Central memory CD4-positive, alpha-beta T cell (primary cell): ENCODE measurements around the gene SPATA16.
"Not testable (repeated sequence)": the region's sequence is repeated elsewhere in the genome, so short reads cannot be mapped to it uniquely, and the experiment has no call there.

ENCODE experiments used
- DNase-seq: peaks from one replicate; pipeline ENCODE4 v3.0.0; 2022

SPATA16 gene

DNA sequence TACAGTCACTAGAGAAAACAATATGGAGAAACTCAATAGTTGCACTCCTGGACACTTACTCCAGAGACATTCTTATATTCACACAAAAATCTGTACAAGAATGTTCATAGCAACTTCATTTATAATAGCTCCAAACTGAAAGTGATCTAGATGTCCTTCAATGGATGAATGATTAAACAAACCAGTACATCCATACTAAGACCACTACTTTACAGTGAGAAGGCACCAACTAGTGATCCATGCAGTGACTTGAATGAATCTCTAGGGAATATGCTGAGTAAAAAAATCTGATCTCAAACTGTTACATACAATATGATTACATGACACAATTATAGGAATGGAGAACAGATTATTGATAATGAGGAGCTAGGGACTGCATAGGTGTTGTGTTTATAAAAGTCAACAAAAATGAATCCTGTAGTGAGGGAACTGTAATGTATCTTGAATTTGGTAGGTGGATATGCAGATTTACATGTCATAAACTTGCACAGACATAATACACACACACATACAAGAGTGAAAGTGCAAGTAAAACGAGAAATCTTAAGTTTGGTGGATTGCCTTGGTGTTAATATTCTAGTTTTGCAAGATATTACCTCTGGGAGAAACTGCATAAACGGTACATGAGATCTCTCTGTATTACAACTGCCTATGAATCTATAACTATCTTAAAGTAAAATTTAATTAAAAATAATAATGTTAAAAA, 85.7 kb downstream of the SPATA16 start:
- no peak for DNase-seq

DNA sequence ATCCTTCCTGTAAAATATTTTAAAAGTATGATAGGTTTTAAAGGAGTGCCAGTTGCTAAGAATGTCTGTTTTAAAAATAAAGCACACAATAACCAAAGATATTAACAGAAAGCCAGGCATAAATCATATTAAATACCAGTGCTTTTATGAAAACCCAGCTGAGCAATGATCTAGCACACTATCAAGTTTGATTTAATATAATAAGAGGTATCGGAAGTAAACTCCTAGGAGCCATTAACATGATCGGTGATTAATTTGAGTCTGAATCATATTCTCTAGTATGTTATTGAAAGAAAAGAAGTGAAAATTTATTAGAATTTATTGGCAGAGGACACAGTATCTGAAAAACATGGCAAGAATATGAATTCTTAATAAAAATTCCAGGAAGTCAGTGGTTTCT, 91.7 kb downstream of the SPATA16 start:
- DNase-seq = no peak

DNA sequence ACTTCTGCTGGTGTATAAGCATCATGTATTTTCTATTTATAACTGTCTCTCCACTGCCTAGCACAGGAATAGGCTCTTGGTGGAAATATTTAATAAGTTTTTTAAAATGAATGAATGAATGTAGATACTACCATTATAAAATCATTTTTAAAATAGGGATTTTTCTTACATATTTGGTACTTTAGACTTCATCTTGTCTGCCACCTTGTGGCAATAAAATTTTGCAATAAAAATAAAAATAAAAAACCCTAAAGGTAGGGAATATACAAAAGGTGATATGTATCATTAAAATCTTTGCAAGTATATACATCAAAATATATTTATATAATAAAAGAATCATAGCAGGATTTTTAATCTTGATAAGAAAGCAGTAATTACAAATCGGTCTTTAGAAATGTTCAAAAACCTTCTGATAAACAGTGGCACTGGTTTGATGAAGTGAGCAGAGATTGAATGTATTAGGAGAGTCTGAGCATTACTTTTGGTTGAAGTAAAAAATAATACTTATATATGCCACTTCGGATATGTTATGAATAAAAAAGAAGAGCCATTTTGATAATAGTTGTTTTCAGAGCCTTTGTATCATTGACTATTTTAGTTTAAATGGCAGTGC, 95.2 kb downstream of the SPATA16 start:
- DNase-seq = no peak

DNA sequence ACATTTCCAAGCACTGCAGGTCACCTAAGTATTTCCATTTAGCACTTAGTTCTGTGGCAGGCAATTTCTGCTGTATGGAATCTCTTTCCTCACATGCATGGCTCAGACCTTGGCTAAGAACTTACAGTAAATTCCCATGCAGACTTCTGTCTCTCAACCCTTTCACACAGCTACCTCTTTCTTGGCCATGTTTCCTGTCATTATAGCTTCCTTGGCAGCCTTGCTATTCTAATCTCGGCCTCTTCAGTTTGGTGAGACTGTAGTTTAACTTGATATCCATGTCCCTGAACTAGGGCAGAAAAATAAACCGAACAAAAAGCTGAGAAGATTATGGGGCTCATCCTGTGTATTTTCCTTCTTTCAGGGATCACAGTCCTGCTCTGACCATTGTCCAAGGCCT, 96.0 kb downstream of the SPATA16 start:
- no peak for DNase-seq

DNA sequence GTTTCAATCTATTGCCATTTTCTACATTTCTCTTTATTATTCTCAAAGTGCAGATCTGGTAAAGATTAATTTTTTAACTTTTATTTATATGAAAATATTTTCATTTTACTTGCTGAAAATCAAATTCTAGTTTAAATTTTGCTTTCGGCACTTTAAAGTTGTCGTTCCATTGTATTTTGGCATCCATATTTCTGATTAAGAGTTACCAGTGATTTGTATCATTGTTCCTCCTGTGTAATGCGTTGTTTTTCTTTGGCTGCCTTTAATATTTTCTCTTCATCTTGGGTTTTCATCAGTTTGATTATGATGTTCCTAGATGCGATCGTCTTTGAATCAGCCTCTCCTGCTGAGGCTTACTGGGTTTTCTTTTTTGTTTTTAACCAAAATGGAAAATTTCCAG, 97.3 kb downstream of the SPATA16 start:
- DNase-seq = no peak

DNA sequence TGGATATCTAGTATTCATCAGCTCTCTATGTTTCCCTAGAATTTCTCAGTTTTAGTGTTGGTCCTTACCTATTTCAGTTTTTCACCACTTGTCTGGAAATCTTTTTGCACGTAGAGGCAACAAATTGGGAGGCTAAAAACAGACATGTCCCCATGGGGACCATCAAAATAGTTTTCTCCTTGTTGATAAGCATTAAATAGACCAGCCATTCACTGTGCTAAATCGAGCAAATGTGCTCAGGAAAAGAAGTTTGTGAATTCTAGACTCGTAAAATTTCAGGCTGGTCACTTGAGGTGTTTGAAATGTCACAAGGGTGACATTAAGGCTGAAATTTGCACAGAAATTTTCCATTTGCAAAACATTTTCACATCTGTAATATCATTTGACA, 102.6 kb downstream of the SPATA16 start:
- no peak for DNase-seq

DNA sequence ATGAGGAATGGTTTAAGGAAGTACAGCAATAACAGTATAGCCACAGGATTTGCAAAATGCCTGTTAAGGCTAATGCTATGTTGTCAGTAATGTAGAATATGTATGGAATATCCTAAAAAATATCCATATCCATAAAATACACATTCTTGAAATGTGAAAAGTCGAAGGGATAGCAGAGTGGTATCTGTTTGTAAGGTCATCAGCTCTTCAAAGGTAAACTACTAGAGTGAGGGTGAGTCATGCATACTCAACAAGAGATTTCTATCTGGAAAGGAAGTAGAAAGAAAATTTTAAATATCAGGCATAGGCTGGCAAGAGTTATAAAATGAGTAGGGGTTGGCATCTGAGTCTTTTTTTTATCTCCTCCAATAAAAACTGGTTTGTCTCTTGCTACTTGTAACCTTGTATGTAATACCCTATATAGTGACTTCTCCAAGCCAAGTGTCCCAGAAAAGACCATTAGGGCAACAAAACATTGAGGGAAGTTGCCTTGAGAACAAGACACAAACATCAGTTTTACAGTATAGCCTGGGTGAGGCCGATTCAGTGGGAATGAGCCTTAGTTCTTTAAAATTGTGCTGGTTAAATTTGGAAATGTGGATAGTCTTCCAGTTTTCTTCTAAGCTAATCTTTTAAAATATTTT, 103.1 kb downstream of the SPATA16 start:
- DNase-seq = no peak

DNA sequence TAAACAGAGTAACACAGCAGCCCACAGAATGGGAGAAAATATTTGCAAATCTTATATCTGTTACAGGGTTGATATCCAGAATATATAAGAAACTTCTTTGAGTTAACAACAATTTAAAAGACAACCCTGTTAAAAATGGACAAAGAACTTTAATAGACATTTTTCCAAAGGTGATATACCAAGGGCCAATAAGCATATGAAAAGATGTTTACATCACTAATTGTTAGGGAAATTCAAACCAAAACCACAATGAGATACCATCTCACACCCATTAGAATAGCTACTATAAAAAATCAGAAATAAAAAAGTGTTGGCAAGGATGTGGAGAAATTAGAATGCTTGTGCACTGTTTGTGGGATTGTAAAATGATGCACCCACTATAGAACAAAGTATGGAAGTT, 110.8 kb downstream of the SPATA16 start:
- no peak for DNase-seq

DNA sequence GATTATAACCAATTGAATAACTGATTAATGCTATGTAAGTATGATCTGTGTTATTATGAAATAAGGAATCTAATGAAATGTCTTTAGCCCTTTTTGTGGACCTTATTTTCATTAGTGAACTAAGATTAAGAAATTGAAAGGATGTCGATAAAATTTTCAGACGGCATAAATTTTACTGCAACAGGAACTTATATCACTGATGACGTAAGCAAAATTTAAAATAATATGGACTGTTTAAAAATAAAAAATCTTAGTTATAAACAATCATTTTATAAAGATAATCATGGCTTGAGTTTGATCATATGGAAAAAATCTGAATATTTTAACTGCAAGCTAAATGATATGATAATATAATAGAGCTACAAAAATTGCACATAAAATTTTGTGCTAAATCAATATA, 112.7 kb downstream of the SPATA16 start:
- DNase-seq = no peak

DNA sequence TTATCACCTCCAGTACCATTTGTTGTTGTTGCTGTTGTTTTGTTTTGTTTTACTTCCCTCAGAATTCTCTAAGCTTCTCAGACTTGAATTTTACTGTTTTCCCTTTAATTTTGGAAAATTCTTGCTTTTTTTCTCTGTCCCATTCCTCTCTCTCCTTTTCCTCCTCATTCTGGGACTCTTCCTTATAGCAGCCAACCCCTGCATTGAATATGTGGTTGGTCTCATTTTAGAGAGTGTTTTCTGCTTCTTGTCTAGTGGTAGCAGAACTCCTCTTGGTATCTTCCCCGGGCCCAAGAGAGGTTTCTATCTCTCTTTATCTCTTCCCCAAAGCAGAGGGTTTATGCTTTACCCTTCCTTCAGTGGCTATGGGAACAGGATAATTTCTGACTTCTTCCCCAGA, 113.6 kb downstream of the SPATA16 start:
- no peak for DNase-seq

DNA sequence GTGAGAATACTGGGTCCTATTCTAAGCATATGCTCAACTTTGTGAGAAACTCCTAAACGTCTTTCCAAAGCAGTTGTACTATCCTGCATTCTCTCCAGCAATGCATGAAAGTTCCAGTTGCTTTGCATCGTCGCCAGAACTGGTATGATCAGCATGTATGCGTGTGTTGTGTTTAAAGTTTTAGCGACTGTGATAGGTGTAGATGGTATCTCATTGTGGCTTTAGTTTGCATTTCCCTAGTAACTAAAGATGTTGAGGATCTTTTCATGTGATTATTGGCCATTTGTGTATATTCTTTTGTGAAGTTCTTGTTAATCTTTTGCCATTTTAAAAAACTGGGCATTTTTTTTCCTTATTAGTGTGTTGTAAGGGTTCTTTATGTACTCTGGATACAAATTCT, 115.1 kb downstream of the SPATA16 start:
- no peak for DNase-seq

DNA sequence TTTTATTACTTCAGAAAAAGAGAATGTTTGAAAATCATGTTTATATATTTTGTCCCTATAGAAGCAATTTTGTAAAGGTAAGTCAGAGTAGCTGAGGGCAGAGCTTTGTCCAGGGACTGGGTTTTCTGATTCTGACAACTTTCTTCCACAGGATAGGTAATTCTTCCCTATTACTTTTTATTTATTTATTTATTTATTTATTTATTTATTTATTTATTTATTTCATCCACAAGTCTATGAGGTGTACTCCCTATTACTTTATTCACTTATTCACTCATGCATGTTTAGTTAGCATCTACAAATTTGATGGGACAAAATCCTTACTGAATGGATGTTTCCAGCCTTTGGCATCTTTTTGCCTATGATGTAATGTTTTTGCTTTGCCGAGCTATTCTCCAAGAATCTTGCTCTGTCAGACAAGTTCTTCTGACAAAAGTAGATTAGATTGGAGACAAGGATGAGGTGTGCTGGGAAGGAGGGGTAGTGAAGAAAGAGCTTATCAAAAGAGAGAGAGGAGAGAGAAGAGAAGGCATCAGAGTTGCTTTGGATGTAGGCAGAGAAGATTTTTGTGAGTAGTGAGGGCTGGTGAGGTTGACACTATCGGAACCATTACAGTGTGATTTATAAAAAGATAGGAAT, 119.4 kb downstream of the SPATA16 start:
- DNase-seq = no peak

DNA sequence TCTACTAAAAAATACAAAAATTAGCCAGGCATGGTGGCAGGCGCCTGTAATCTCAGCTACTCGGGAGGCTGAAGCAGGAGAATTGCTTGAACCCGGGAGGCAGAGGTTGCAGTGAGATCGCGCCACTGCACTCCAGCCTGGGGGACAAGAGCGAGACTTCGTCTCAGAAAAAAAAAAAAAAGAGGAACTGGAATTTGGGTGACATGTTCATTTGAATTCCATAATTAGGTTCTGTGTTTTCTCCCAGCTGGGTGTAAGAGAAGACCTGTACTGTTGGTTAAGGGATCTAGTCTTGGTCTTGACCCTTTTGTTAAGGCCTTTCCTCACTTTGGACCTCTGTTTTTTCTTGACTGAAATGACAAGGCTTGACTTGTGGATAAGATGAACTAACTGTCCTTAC, 120.9 kb downstream of the SPATA16 start:
- not testable (repeated sequence) for DNase-seq

DNA sequence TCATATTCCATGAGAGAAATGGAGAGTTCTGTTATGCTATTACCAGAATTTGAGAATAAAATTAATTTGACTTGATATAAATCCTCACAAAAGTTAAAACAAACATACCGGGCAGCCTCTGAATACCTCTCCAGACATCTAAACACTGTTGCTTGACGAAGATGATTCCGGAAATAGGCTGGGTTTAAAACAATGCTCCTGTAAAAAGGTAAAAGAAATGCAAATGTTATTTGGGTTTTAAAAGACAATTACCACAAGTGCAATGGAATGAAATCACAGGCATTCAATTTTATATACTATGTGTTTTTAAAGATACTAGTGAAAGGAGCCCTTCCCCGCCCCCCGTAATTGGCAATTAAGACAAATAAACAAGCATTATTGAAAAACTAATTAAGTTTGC, 121.7 kb downstream of the SPATA16 start:
- DNase-seq = no peak

DNA sequence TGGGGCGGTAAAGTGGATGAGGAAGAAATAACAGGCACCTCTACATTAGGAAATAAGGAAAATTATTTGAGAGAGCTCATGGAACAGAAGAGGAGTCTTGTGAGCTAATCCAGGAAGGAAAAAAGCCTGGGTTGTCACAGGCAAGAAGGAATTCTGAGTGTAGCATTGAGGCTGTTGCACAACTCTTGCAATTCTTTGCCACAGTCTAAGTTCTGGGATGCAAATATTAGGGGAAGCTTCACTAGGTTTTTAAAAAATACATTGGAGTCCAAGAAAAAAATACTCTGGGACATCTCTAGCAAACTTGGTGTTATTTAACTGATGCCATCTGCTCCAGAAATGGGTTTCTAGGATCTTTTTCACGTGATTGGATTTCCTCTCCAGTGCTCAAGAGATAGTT, 122.3 kb downstream of the SPATA16 start:
- DNase-seq = no peak

DNA sequence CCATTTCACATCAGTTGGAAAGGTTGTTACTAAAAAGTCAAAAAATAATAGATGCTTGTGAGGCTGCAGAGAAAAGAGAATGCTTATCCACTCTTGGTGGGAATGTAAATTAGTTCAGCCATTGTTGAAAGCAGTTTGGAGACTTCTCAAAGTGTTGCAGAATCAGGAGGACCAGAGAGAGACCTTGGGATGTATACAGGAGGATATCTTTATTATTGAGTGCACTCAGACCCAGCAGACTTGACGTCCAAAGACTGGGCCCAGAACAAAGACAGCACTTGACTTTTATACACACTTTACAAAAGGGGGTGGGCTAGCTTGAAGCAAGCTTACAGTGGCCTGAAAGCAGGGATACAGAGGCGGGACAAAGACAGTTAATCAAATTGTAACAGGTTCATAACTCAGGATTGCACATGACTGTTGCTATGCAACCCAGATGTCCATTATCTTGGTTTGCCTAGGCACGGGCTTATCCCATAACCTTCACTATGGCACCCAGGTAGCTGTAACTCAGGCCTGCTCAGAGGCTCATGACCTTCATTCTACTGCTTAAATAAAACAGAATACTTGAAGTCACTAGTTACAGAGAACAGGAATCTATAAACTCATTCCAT, 127.7 kb downstream of the SPATA16 start:
- DNase-seq = no peak

DNA sequence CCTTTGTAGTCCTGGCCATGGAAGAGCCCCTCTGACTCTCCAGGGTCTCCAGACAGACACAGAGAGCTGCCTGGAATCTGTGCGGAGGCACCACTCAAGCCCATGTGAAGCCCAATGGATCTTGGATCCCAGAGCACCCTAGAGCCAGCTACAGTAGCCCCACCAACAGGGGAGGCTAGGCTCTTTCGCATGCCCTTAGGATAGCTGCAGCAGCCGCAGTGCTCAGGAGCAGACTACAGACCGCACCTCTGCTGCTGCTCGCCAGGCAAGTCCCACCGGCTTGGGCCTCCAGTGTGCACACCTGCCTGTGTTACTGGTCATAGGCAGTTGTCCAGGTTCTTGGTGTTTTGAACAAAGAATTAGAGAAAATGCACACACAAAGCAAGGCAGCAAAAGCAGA, 131.6 kb downstream of the SPATA16 start:
- no peak for DNase-seq

DNA sequence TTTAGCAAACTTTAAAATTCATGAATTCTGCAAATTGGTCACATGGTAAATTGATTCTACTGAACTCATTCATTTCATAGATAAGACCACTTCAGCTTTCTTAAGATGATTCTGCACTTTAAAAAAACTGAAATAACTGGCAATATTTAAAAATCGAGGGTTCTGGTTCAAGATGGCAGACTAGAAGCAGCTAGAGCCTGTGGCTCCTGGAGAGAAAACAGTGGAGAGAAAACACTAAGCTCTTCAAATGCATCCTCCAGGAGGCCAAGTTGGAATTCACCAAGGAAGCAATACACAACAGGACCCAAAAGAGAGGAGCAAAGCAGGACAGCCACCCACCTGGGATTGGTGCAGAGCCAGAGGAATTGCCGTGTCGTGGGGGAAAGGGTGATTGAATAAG, 132.1 kb downstream of the SPATA16 start:
- DNase-seq = no peak

DNA sequence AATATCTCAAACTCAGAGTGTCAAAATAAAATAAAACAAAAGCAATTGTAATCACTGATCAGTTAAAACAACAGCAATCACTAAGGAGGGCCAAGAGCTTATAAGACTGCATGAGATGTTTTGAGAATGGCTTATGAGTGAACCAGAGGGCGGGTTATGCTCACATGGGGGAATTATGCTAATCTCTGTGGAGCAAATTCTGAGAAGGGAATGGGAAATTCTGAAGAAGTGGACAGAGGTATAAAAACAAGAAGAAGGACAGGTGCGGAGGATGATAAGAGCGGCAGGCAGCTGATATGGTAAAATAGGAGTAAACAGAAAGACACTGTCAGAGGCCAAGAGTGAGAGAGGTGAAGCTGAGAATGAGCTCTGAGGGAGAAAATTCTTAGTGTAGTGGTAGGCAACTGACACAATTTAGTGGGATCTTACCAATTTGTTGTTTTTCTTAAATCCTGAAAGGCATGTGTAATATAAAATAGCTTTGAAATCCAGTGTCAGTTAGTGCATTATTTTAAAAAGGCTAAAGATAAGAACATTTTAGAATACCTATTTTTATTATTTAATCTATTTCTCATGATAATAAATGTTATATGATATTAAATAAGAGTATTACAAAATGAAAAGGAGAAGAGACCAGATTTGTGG, 133.8 kb downstream of the SPATA16 start:
- DNase-seq = no peak

DNA sequence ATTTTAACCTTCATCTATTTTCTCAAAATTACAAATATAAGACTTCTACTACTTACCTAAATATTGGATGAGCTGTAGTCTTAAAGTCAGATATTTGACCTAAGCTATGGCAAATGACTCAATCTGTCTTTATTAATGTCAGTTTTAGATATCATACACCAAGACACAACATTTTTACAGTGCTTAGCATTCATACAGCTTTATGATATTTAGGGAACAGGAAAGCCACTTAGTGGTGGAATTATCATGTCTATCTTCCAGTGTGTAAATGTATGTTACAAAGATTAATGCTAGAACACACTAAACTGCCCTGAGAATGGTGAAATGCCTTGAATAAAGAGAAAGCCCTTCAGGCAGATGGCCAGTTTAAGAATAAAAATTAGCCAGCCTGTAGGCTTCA, 135.0 kb downstream of the SPATA16 start:
- DNase-seq = no peak

DNA sequence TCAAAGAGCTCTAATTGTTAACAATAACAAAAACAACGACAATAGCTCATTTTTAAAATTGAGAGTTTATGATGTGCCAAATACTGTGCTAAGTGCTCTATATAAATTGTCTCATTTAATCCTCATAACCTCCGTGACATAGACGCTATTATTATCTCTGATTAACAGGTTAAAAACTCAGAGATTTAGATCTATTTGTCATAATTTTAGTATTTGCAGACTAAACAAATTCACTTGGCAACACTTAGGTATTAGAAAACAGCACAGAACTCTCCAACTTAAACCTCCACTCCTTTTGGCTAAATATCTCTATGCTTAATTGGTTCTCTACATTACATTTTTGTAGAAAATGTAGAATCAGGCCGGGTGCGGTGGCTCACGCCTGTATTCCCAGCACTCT, 136.4 kb downstream of the SPATA16 start:
- DNase-seq = no peak

DNA sequence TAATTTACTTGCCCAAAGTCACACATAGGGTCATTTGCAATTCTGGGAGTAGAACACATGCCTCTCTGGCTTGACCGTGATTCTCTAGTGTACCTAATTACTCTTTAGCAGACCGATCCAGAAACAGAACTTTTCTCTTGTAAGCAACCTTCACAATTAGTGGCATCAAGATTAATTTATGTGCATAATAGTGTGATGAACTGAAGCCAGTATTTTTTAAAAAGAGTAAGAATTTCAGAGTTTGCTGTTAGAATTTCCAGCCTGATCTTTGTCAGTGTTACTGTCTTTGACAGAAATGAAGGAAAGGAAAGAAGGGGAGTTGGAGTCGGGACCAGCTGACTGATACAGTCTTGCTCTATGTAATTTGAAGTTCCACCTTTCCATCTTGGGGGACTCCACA, 137.1 kb downstream of the SPATA16 start:
- no peak for DNase-seq

DNA sequence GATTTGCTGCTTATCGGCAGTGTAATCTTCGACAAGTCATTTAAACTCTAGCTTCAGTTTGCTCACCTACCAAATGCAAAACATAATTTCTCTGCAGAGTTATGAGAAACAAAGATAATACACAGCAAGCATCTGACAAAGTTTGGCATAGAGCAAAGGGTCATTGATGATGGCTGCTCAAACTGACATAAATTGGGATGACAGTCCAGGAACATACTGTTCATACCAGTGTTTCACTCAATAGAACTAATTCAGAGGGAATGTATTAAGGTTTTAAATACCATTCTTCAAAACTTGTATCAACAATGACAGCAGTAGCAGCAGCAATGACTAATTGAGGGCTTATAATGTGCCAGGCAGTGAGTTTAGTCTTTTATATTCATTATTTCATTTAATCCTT, 137.6 kb downstream of the SPATA16 start:
- DNase-seq = no peak
